ENCODE measurements around the gene FKBP1A.

DNA sequence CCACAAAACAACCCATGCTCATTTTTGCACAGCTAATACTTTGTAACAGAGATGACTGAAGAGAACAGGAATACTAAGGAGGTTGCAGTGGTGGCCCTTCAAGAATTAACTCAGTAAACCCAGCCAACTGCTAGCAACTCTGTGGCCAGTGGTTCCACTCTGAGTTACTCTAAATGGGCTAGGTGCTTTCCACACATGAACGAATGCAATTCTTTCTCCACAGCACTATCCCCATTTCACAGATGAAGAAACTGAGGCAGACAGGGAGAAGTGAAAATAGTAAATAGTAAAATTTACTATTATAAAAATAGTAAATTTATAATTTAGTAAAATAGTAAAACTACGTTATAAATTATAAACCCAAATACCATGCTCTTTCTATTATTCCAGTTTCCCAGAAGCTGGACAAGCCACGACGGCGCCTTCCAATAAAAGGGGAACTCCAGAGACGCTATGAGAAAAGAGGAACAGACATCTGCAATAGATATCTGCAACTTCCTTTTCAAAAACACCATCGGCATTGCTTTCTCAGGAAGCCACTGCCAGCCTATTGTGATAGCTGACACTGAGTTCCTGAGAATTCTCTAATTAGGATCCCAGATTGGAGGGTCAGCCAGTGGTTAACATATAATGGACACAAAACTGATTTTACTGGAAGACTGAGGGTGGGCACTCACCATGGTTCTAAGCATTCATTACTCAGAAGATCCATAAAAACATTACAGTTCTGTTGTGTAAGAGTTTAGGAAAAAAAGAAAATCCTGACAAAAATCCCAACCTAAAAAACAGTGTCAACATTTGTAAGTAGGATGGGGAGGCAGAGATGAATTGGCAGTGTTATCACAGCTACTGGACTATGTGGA is 16.2 kb downstream of the FKBP1A start:
- TF ChIP-seq POLR2AphosphoS5 (IDR thresholded peaks at IDR 0.05; ENCODE audit: insufficient read depth, low read depth, low read length) = no peak
- no peak for TF ChIP-seq MYC (IDR thresholded peaks at IDR 0.05; ENCODE audit: low read depth, low read length)
- TF ChIP-seq, protein P1, sequence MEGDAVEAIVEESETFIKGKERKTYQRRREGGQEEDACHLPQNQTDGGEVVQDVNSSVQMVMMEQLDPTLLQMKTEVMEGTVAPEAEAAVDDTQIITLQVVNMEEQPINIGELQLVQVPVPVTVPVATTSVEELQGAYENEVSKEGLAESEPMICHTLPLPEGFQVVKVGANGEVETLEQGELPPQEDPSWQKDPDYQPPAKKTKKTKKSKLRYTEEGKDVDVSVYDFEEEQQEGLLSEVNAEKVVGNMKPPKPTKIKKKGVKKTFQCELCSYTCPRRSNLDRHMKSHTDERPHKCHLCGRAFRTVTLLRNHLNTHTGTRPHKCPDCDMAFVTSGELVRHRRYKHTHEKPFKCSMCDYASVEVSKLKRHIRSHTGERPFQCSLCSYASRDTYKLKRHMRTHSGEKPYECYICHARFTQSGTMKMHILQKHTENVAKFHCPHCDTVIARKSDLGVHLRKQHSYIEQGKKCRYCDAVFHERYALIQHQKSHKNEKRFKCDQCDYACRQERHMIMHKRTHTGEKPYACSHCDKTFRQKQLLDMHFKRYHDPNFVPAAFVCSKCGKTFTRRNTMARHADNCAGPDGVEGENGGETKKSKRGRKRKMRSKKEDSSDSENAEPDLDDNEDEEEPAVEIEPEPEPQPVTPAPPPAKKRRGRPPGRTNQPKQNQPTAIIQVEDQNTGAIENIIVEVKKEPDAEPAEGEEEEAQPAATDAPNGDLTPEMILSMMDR (IDR thresholded peaks at IDR 0.05; ENCODE audit: extremely low read depth in 1 of 2, insufficient read depth in 1 of 2, low read depth in 1 of 2, low read length in 2 of 2) = no peak

Measured in endothelial cell of umbilical vein (primary cell).